Globus pallidus (tissue), 1 donor: ENCODE measurements around the gene SMURF1.

ENCODE experiments used
- DNase-seq: peaks from one replicate; pipeline ENCODE4 v3.0.0-alpha.2; 2015; ENCODE audit warnings: low spot score

SMURF1 gene

GRCh38 chr7:99141841-99142726, 1.8 kb downstream of the SMURF1 start:
- peak; percentile 70 for DNase-seq

DNA sequence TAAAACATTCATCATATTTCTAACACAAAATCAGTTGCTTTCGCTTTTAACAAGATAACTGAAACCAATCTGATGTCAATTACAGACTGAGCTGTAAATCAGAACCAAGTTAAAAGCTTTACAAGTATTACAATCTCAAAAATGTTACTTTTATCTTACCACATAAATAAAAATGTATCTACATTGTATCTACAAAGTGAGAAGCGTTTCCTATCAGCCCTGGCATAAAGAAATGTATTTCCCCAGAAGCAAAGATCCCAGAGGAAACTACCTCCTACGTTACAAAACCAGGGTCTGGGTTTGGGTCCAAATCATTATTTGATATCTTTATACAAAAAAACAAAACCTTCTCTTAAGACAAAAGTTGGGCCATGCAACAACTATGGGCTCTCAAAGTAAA, 2.6 kb downstream of the SMURF1 start:
- DNase-seq, result no peak

- no peak for DNase-seq
Measured at GRCh38 chr7:99140813-99141212, 3.1 kb downstream of the SMURF1 start.

- DNase-seq, result no peak
Measured at GRCh38 chr7:99139036-99139435, 4.9 kb downstream of the SMURF1 start.

DNA sequence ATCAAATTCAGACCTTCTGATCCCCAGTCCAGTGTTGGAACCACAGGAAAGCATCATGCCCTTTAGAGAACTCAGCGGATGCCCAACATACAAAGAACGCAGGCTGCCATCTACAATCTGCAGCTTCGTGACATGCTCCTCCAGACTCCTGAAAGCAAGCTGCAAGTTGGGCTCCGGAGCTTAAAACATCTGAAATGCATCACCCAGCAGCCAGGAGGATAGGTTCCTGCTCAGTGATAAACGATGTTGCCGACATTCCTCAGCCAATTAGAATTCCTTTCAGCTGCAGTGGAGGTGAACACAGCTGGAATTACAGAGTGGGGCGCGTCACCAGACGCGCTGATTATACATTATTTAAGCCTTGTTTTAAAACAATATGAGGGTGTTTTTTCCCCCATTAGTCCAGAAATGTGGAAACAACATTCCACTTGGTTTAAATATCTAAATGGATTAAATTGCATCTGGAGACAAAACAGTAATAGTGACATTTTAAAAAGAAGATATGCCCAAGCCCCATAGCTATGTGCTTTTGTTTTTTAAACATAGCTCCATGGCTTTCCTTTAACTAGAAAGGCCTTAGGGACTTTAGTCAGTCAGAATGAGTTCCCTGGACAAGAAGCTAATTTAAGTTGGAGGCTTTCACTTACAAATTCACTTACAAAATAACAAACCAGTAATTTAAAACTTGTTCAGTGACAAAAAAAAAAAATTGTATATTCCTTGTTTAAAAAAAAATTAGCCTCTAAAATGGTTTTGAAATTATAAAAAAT, 6.3 kb downstream of the SMURF1 start:
- no peak for DNase-seq

DNA sequence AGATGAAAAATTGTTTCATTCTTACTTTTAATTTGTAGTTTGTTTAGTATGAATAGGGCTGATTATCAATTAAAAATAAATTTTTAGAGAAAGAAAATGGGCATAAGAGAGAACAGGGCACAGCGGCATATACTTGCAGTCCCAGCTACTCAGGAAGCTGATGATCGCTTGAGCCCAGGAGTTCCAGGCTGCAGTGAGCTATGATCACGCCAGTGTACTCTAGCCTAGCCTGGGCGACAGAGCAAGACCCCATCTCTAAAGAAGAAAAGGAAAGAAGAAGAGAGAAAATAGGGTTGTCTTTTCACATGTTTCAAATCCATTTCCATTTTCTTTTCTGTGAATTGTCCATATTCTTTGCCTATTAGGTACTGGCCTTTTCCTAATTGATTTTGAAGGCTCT, 8.0 kb downstream of the SMURF1 start:
- DNase-seq, result no peak

GRCh38 chr7:99133766-99134564, 9.9 kb downstream of the SMURF1 start:
- no peak for DNase-seq

DNA sequence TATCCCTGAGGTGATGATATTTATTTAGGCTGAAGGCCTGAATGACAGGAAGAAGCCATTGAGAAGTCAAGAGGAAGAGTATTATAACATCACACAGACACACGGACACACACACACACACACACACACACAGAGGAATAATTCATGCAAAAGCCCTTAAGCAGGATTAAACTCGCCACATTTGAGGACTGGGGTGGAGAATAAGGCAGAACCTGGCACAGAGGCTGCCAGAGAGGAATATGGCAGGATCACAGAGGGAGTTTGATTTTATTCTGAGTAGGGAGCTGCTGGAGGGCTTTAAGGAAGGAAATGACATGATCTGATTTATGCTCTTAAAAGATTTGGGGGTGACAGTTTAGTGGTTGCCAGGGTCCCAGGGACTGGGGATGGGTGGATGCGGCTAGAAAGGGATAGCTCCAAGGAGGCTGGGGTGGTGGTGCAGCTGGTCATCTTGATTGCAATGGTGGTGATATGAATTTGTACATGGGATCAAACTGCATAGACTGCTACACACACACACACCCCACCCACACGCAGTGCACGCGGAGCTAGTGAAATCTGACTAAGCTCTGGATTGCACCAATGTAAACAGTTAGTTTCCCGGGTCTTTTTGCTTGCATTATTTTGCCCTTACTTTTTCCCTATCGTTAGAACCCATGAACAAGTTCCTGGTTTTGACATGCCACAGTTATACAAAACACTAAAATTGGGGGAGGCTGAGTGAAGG, 11.2 kb downstream of the SMURF1 start:
- DNase-seq, result no peak

DNA sequence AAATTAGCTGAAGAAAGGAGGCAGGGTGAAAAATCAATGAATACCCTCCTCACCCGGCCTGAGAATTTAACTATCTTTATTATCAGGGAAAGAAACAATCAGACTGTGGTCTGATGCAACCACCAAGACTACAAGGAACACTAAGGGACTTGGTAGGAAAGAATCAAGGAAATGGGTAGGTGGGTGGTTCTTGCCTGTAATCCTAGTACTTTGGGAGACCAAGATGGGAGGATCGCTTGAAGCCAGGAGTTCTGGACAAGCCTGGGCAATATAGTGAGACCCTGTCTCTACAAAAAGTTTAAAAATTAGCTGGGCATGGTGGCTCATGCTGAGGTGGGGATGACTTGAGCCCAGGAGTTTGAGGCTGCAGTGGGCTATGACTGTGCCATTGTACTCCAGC, 12.6 kb downstream of the SMURF1 start:
- DNase-seq, result no peak

DNA sequence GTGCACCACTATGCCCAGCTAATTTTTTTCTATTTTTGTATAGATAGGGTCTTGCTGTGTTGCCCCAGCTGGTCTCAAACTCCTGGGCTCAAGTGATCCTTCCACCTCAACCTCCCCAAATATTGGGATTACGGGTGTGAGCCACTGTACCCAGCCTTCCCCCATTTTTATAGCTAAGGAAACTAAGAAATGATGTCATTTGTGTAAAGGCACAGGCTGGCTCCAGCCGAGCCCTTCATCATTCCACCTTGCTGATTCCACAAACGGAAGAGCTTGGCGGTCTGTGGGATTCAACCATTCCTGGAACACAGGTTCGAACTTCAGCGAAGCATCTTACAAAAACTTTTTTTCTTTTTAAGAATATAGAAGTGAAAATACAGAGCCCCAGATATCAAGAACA, 14.4 kb downstream of the SMURF1 start:
- DNase-seq, result no peak

DNA sequence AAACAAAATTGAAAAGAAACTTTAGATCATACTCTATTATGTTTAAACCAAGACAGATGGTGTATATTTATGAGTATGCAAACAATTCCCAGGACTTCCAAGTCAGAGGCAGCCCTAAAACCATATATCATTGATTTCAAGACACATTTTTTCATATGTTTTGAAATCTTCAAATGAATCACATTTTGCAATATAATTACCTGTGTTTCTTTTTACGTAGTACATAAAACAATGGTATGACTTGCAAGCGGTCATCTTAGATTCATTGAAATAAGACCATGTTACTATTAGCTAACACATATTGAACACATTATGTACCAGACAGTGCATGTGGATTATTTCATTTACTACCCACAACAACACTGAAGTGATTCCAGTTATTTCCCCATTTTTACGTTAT, 14.9 kb downstream of the SMURF1 start:
- DNase-seq, result no peak

DNA sequence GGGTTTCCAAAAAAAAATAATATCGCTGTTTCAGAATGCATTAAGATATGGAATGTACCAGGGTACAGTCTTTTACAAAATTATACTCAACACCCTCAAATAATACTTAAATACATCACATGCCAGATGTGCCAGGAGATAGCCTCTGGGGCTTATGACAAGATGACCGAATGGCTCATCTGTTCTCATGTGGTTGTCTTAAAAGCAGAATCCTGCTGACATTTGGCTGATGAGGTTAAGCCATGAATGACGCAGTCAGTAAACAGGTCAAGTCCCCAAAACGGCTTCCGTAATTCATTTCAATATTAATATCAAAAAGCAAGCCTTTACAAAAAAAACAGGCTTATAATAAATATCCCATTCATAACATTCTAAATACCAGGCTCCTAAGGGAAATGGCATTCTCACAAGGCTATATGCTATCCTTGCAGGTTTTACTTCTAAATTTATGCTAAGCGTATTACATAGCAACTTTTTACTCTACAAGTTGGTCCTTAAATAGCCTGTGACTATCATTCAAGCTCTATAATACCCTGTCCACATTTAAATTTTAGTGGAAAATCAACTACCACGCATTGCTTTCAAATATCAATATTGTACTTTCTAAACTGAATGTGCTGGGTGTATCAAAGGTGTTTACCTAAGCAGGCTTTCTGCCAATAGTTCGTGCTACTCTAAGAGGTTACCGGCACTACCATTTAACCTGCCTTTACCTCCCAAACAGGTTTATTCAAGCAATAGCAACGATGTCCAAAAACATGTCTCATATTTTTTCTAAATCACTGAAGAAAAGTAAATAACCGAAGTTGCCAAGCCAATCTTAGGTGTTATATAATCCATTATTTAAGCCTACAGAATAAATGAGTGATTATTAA, 15.6 kb downstream of the SMURF1 start:
- DNase-seq, result no peak

GRCh38 chr7:99127636-99128035, 16.3 kb downstream of the SMURF1 start:
- no peak for DNase-seq

DNA sequence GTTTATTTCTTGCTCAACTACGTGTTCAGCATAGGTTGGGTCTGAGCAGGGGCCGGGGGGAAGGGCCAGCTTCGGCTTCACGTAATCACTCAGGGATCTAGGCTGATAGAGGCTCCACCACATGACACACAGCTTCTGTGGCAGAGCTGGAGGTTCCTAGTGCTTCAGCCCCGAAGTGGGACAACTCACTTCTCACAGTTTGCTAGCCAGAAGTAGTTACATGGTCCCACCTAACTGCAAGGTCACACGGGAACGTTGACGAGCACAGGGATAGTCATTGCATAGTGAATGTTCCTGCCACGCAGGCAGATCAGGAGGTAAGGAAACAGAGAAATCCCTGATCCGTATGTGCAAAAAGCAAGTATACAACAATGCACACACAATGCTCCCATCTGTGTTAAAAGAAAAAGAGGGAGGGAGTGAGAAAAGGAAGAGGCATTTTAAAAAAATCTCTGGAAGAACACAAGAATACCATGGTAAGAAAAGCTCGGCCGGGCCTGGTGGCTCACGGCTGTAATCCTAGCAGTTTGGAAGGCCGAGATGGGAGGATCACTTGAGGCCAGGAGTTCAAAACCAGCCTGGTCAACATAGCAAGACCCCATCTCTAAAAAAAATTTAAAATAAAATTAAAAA, 16.9 kb downstream of the SMURF1 start:
- no peak for DNase-seq

GRCh38 chr7:99125505-99125865, 18.4 kb downstream of the SMURF1 start:
- no peak for DNase-seq

DNA sequence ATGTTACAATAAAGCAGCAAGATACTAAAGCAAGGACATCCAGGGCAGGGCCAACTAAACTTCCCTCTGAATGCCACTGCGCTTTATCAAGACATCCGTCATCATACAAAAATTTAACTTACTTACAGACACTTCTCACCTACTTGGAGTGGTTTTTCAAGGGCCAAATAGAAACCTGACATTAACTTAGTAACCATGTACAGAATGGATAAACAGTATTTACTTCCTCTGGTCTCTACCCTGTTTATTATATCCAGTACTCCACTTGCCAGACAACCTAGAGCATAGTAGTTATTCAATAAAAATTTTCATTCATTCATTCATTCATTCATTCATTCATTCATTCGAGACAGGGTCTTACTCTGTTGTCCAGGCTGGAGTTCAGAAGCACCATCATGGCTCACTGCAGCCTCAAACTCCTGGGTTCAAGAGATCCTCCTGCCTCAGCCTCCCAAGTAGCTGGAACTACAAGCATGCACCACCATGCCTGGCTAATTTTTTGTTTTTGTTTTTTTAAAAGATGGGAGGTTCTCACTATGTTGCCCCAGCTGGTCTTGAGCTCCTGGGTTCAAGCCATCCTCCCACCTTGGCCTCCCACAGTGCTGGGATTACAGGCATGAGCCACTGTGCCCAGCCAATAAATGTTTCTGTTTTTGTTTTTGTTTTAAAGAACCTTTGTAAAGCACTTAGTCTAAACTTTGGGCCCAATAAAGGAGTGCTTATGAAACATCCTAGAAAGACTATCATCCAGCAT, 19.0 kb downstream of the SMURF1 start:
- no peak for DNase-seq

DNA sequence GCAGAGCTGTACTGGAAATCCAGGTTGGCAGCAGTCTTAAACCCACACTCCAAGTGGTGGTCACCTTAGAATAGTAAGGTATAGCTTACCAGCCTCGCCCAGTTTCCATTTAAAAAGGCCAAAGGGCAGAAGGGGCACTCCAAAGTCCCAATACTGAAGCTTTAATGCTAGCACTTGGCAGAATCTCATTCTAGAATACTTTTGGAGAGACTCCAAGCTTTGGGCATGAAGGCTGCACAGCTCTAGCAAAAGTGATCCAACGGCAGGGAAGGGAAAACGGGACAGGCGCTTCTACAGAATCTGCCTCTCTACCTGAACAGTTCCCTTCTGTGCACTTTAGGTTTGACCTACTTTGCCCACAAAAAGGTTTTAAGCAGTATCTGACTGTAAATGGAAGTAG, 19.7 kb downstream of the SMURF1 start:
- DNase-seq, result no peak

DNA sequence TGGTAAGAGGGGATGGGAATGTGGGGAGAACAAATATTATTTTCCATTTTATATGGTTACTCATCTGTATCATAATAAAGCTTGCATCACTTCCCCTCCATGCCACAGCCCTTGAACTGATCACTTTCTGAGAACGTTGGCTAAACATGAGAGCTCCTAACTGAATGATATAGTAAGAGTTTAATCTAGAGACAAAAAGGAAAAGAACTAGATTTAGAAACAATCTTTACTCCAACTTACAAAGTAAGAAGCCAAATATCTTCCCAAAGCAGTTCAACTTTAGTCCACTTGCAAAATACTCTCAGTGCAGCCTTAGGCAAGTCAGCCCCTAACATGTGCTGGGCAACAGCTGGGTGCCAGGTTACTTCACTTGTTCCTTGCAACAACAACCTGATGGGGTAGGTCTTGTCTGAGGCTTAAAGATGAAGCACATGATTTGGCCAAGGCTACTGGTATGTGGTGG, 20.3 kb downstream of the SMURF1 start:
- no peak for DNase-seq

DNA sequence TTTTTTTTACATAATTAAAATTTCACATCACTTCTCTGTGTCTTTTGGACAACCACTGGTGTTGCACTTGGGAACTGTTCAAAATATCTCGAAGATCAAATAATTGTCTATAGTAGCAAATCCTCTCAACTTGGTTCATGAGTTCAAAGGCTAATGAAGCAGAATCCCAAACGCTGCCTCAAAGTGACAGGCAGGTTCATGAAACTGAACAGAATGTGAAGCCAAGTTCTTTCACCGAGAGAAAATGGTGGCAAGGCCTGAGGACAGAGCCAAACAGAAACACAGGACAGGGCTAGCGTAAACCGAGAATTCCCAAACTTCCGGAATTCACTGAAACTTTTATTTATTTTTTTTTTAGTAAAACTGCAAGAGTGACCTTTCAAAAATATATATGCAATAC, 21.1 kb downstream of the SMURF1 start:
- DNase-seq, result no peak
